GM23248 (cell line): ENCODE results near the gene SLC6A5. TPM values are rescaled to one million over a fixed set of nuclear protein-coding genes. Genes with fewer than 3 reads are reported as not detected.

Experiments used
- DNase-seq: peaks from one replicate; pipeline ENCODE4 v3.0.0-alpha.2; 2015
- H2AFZ ChIP-seq: fragments of 200-600 bp; sonication (generic); 2 replicates; pipeline ENCODE4 v1.6.1; 2016; ENCODE audit warnings: antibody characterized with exemption
- H3F3A ChIP-seq: fragments of 200-600 bp; sonication (generic); 2 replicates; pipeline ENCODE4 v1.6.1; 2016; ENCODE audit warnings: mild to moderate bottlenecking, antibody characterized with exemption, mixed run types; ENCODE audit not compliant: insufficient read depth
- H3K27ac ChIP-seq: fragments of 200-600 bp; sonication (generic); 2 replicates; pipeline ENCODE4 v1.5.1; 2016; ENCODE audit warnings: mild to moderate bottlenecking
- H3K27me3 ChIP-seq: fragments of 200-600 bp; sonication (generic); replicated peaks from 2 replicates; pipeline ENCODE4 v1.6.1; 2016; ENCODE audit warnings: mild to moderate bottlenecking; ENCODE audit not compliant: insufficient read depth
- H3K36me3 ChIP-seq: fragments of 200-600 bp; sonication (generic); 2 replicates; pipeline ENCODE4 v1.6.1; 2016; ENCODE audit warnings: low read depth, mild to moderate bottlenecking
- H3K4me1 ChIP-seq: fragments of 200-600 bp; sonication (generic); 2 replicates; pipeline ENCODE4 v1.6.1; 2016; ENCODE audit warnings: mild to moderate bottlenecking; ENCODE audit not compliant: insufficient read depth
- H3K4me2 ChIP-seq: fragments of 200-600 bp; sonication (generic); one replicate; pipeline ENCODE4 v1.6.1; 2016; ENCODE audit warnings: mild to moderate bottlenecking; ENCODE audit not compliant: unreplicated experiment
- H3K4me3 ChIP-seq: fragments of 200-600 bp; sonication (generic); 2 replicates; pipeline ENCODE4 v1.5.1; 2016; ENCODE audit warnings: mild to moderate bottlenecking
- H3K79me2 ChIP-seq: fragments of 200-600 bp; sonication (generic); 2 replicates; pipeline ENCODE4 v1.6.1; 2016; ENCODE audit warnings: mild to moderate bottlenecking; ENCODE audit not compliant: insufficient read depth
- H3K9ac ChIP-seq: fragments of 200-600 bp; sonication (generic); 2 replicates; pipeline ENCODE4 v1.6.1; 2016; ENCODE audit warnings: mild to moderate bottlenecking
- H3K9me2 ChIP-seq: fragments of 200-600 bp; sonication (generic); 2 replicates; pipeline ENCODE4 v1.6.1; 2016; ENCODE audit warnings: mixed run types, mild to moderate bottlenecking, moderate library complexity; ENCODE audit not compliant: insufficient read depth
- H3K9me3 ChIP-seq: fragments of 200-600 bp; sonication (generic); one replicate; pipeline ENCODE4 v1.6.1; 2017; ENCODE audit warnings: low read depth
- H4K20me1 ChIP-seq: fragments of 200-600 bp; sonication (generic); 2 replicates; pipeline ENCODE4 v1.6.0; 2016; ENCODE audit not compliant: insufficient read depth
- EZH2 ChIP-seq: fragments of 200-600 bp; sonication (generic); IDR thresholded peaks from 2 replicates; pipeline ENCODE4 v1.6.1; 2018; ENCODE audit warnings: antibody characterized with exemption, mild to moderate bottlenecking; ENCODE audit not compliant: insufficient read depth, poor library complexity, severe bottlenecking
- EZH2phosphoT487 ChIP-seq: fragments of 200-600 bp; sonication (generic); IDR thresholded peaks from 2 replicates; pipeline ENCODE4 v1.6.1; 2018; ENCODE audit warnings: antibody characterized with exemption, moderate library complexity, mild to moderate bottlenecking, low read depth; ENCODE audit not compliant: insufficient read depth
- WGBS, 2 experiments: methylation state at CpG; one replicate each; pipeline ENCODE4 v1.1.6; 2015 to 2017; ENCODE audit warnings: low lambda C conversion rate in 2 of 2, low coverage in 1 of 2; ENCODE audit errors: missing lambda C conversion rate in 2 of 2; 5-methylcytosine and 5-hydroxymethylcytosine counted together
- in situ Hi-C: fragments of 300-500 bp; cut with MboI; formaldehyde crosslinking; loops from 2 replicates; pipeline ENCODE4 v1.15.0; 2020
- polyA plus RNA-seq: library from polyadenylated mRNA; unstranded; fragments of >200 nt; fragmentation: Nextera tagmentation; extraction: Ambion mirVana; gene quantifications from 2 replicates; pipeline ENCODE4 v1.2.1, GENCODE V29; 2016
- total RNA-seq: library from RNA; depleted of rRNA; stranded (reverse); fragments of >200 nt; shearing (Covaris generic); gene quantifications from 2 replicates; pipeline ENCODE4 v1.2.3, GENCODE V29; 2014

The SLC6A5 gene
- total and polyA plus RNA-seq, 2 experiments from 2014 or later = not detected

DNA sequence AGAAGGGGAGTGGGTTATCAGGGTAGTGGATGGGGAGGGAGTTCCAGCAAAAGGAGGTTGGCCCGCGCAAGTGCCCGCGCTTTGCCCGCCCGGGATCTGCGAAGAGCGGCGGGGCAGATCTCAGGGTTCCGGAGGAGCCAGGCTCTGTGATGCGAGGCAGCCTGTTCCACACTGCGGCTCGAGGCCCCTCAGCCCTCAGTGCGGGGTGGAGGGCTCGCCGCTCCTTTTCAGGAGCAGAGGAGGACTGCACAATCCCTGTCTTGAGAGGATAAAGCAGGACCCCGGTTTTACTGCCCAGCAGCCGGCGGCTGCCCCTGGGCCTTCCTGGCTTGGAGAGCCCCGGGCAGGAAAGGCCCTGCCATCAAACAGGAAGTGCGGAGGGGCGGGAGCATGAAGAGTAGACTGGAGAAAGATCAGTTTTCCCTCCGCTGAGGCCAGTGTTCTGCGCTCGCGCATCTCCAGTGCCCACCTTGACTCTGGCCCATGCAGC is 6.2 kb downstream of the SLC6A5 start:
- Histone ChIP-seq H3K9me2 (no peaks in the 10 kb centered on the region), H2AFZ (no peak overlapping the region), H3K36me3 (no peaks in the 10 kb centered on the region), H3K27me3 (peaks cover 71% of the 10 kb centered on the region), H3F3A (no peaks in the 10 kb centered on the region), H3K4me1 (no peaks in the 10 kb centered on the region), H4K20me1 (no peaks in the 10 kb centered on the region), H3K27ac (no peak overlapping the region), H3K9ac (no peak overlapping the region), H3K79me2 (no peaks in the 10 kb centered on the region), H3K4me3 (no peak overlapping the region), H3K9me3 (no peaks in the 10 kb centered on the region), H3K4me2 (no peak overlapping the region)
- in situ Hi-C loops = no loop called here
- TF ChIP-seq EZH2 (no peak), EZH2phosphoT487 (no peak)
- no peak for DNase-seq
- whole genome bisulfite sequencing, 2 experiments = 8 to 9% methylated on average over 26 of the region's 26 CpGs

- Histone ChIP-seq H2AFZ (no peak overlapping the region), H3K36me3 (no peaks in the 10 kb centered on the region), H3K9ac (no peak overlapping the region), H3K4me2 (no peak overlapping the region), H3K27me3 (peaks cover 46% of the 10 kb centered on the region), H3F3A (no peaks in the 10 kb centered on the region), H4K20me1 (no peaks in the 10 kb centered on the region), H3K9me3 (no peaks in the 10 kb centered on the region), H3K4me1 (no peaks in the 10 kb centered on the region), H3K9me2 (no peaks in the 10 kb centered on the region), H3K4me3 (no peak overlapping the region), H3K27ac (no peak overlapping the region), H3K79me2 (no peaks in the 10 kb centered on the region)
- TF ChIP-seq EZH2phosphoT487 (no peak), EZH2 (no peak)
- WGBS, 2 experiments = 3 to 18% methylated on average over 3 of the region's 3 CpGs
- in situ Hi-C loops = no loop called here
- peak; percentile 7 for DNase-seq
Measured at GRCh38 chr11:20608934-20609333, 9.5 kb downstream of the SLC6A5 start.

- H3K9ac ChIP-seq = no peak overlapping the region
- H3K4me1 ChIP-seq = no peaks in the 10 kb centered on the region
- no peaks in the 10 kb centered on the region for H3K79me2 ChIP-seq
- in situ Hi-C loops = no loop called here
- no peaks in the 10 kb centered on the region for H3F3A ChIP-seq
- WGBS, 2 experiments = 16 to 18% methylated on average over 30 of the region's 30 CpGs
- peak overlapping the region; percentile 43; the same call in 1 of the 2 replicates for H3K4me3 ChIP-seq
- H3K27ac ChIP-seq = no peak overlapping the region
- no peaks in the 10 kb centered on the region for H3K9me3 ChIP-seq
- H3K9me2 ChIP-seq = no peaks in the 10 kb centered on the region
- H3K27me3 ChIP-seq = peaks cover 36% of the 10 kb centered on the region
- no peaks in the 10 kb centered on the region for H3K36me3 ChIP-seq
- TF ChIP-seq EZH2 (no peak), EZH2phosphoT487 (no peak)
- 0 out of 2 replicates have a peak overlapping the region, but pooled peaks have one; percentile 43 for H2AFZ ChIP-seq
- peak overlapping the region; percentile 67 for H3K4me2 ChIP-seq
- DNase-seq = peak; percentile 79
- no peaks in the 10 kb centered on the region for H4K20me1 ChIP-seq
Measured at GRCh38 chr11:20609727-20610707, 10.6 kb downstream of the SLC6A5 start.

DNA sequence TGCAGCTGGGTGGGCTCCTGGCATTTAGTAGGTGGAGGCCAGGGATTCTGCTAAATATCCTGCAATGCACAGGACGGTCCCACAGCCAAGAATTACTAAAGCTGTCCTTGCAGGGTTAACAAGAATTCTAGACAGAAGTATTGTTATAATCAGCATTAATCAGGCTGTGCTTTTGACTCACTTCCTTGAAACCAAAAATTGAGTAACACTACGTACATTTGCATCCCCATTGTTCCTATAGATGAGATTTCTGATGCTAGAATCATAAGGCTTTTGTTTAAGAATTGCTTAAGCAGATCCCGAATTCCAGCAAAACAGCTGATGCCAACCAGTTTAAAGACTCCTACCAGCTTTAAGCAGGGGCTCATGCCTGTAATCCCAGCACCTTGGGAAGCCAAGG is 11.4 kb downstream of the SLC6A5 start:
- no peaks in the 10 kb centered on the region for H3K9me2 ChIP-seq
- no peak overlapping the region for H3K4me2 ChIP-seq
- in situ Hi-C loops = no loop called here
- H3F3A ChIP-seq = no peaks in the 10 kb centered on the region
- H3K36me3 ChIP-seq = no peaks in the 10 kb centered on the region
- H3K27me3 ChIP-seq = peaks cover 28% of the 10 kb centered on the region
- H2AFZ ChIP-seq = no peak overlapping the region
- H3K79me2 ChIP-seq = no peaks in the 10 kb centered on the region
- H3K4me3 ChIP-seq = no peak overlapping the region
- TF ChIP-seq EZH2 (no peak), EZH2phosphoT487 (no peak)
- no peak overlapping the region for H3K9ac ChIP-seq
- 26 to 40% methylated on average over 3 of the region's 3 CpGs for WGBS, 2 experiments
- no peaks in the 10 kb centered on the region for H4K20me1 ChIP-seq
- H3K9me3 ChIP-seq = no peaks in the 10 kb centered on the region
- DNase-seq = no peak
- no peaks in the 10 kb centered on the region for H3K4me1 ChIP-seq
- no peak overlapping the region for H3K27ac ChIP-seq
